Measurements from ENCODE around the gene IGFBP3.

The IGFBP3 gene

DNA sequence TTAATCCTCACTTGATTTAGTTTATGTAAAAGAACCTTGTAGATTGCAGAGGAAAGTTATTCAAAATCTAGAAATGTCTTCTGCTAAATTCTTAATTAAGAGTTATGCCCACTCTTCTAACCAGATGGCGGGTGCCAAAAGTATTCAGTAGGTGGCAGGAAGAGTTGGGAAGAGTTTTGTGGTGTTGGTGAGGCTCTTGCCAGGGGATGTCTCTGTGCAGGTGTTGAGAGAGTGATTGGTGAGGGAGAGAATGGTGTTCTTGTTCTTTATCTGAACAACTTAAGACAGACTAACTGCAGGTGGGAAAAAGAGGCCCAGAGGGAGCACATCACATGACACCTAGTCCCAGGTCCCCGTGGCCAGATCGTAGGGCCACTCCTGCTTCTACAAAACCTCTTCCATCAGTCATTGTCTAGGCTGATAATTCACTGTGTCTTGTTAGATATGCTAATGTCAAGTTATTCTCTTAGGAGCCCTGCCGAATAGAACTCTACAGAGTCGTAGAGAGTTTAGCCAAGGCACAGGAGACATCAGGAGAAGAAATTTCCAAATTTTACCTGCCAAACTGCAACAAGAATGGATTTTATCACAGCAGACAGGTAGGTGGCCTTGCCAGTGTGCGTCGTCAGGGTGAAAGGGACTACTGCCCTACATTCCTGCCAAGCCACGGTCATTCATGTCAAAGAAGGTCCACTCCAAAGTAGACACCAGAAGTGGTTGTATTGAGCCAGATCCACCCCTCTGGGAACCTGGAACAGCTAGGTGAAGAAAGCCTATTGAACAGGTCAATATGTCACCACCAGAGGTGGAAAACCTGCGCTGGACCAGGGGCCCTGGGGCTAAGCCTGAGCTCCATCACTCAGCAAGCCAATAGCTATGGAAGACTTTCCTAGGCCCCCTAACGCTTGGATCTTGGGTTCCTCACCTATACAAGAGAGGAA is 29.3 kb downstream of the IGFBP3 start:
- DNase-seq (ENCODE audit: low spot score): no peak

DNA sequence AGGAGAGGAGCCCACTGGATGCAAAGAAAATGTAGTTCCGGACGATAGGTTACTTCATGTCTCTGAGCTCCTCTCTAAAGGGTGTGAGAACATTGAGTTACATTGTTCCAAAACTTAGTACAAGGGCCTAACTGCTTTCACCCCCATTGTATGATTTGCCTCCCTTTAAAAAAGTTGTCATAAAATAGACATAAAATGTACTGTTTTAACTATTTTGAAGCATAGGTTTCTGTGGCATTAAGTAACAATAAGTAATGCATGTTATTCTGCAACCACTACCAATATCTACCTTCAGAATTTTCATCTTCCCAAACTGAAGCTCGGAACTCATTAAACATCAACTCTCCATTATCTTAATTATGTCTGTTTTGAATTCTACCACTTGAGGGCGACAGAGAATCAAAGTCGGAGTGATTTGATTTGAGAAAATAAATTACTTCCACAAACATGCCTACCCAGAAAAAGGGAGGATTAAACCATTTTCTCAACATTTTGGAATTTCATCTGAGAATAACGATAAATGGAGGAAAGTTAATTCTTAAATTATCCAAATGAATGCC is 30.1 kb downstream of the IGFBP3 start:
- peak; percentile 5 for DNase-seq (ENCODE audit: low spot score)

DNA sequence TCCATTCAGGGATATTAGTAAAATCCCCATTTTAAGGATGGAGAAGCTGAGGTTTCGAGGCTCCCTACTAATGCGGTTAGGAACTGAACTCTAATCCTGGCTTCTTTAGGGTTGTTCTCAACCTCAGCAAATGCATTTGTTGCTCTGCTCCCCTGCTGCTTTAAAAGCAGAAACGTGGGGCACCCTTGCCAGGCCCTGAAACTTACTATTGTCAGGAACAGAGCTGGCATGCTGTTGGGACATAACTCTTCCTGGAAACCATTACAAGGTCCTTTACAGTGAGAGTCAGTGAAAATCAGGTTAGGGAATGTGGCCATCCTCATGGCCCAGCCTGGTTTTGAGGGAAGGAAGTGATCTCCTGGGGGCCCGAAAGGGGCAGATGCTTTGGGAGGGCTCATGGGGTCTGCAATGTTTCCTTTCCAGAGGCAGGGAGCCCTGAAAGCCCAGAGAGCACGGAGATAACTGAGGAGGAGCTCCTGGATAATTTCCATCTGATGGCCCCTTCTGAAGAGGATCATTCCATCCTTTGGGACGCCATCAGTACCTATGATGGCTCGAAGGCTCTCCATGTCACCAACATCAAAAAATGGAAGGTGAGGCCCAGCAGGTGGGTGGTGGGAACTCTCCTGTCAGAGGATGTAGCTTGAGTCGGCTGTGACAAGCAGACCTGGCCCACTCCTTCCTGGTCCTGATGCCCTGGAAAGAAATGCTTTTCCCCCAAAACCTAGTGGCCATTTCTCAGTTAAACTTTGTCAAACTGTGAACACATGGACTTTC is 30.8 kb downstream of the IGFBP3 start:
- no peak for DNase-seq (ENCODE audit: low spot score)

DNA sequence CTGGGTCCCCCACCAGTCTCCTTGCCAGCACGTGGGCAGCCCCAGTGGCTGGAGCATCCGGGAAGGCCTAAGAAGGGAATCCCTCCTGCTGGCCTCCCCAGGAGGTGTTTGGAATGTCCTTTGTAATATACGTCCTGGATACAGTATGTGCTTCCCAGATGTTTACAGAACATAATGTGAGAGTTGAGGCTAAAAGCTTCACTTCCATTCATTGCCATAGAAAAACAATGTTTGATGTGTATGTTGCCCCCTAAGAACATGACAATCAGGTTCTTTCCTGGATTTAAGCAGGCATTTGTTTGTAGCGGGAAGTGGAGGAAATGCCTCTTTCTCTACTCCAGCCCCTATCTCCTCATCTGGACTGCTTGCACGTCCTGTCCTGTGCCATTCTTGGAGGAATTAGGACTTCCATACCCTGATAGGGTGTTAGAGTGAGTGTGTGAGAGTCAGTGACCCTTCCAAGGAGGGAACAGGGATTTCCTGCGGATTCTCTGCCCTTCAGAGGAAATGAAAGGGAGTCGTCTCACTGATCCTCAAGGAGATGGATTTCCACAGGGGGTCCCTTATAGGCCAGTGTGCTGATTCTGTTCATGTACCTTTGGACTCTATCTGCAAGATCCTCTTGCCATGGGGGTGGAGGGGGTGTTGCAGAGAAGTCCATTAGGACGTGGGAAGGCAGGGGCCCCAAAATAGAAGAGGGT is 31.6 kb downstream of the IGFBP3 start:
- DNase-seq (ENCODE audit: low spot score): no peak

DNA sequence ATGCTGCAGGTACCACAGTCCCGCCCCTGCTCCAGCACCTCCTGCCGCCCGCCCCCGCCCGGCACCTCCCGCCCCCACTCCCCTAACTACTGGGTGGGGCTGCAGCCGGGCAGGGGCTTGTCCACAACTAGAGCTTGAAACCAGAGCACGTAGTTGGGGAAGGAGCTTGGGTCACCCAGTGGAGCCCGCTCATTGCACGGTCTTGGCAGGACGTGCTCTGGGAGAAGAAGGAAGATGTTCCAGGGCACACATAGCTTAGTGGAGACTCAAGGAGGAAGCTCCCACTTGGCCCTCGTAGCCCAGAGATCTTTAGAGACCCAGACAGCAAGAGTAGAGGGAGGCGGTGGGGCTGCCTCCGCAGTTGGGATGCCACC is 32.1 kb downstream of the IGFBP3 start:
- DNase-seq (ENCODE audit: low spot score): no peak

DNA sequence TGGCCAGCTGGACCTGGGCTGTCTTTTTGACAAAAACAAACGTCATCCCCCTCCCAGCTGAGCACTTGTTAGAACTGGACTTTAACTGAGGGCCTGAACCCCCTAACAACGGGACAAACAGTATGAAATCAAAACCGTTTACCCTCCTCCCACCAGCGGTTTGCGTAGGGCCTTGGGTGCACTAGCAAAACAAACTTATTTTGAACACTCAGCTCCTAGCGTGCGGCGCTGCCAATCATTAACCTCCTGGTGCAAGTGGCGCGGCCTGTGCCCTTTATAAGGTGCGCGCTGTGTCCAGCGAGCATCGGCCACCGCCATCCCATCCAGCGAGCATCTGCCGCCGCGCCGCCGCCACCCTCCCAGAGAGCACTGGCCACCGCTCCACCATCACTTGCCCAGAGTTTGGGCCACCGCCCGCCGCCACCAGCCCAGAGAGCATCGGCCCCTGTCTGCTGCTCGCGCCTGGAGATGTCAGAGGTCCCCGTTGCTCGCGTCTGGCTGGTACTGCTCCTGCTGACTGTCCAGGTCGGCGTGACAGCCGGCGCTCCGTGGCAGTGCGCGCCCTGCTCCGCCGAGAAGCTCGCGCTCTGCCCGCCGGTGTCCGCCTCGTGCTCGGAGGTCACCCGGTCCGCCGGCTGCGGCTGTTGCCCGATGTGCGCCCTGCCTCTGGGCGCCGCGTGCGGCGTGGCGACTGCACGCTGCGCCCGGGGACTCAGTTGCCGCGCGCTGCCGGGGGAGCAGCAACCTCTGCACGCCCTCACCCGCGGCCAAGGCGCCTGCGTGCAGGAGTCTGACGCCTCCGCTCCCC is 32.7 kb downstream of the IGFBP3 start, which contains the start of gene IGFBP1:
IGFBP1 (plus strand) TSS at position 304 of the 808 bp plus-strand sequence; CDS start at position 469, 165 bp downstream.
- DNase-seq (ENCODE audit: low spot score): no peak

DNA sequence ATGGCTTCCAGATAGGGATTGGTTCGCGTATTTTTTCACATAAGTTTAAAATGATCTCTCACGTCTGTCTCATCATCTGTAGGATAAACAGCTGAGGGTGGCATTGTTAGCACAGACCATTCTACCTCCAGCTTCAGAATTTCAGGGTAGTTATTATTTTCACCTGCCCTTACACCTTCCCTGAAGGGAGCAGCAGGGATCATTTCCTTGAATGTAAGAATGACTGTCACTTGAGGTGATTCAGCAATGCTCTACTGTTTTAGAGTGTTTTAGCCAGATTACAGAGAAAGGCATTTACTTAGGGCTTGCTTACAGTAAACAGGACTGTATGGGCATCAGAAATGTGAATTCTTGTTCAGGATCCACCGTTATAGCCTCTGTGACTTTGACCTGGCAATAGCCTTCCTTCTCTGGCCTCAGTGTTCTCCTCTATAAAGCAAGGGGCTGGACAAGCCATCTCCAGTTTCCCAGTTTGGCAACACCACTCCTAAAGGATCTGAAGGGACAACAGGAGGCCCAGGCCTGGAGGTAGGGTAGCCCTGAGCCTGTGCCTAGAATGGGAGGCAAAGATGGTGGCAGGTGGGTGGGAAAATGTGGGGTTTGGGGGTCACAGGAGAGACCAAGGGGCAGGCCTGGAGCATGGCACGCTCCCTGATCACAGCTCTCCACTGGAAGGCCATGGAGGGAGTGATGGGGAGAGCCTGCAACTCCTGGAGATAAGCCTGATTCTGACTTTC is 34.0 kb downstream of the IGFBP3 start:
- no peak for DNase-seq (ENCODE audit: low spot score)

DNA sequence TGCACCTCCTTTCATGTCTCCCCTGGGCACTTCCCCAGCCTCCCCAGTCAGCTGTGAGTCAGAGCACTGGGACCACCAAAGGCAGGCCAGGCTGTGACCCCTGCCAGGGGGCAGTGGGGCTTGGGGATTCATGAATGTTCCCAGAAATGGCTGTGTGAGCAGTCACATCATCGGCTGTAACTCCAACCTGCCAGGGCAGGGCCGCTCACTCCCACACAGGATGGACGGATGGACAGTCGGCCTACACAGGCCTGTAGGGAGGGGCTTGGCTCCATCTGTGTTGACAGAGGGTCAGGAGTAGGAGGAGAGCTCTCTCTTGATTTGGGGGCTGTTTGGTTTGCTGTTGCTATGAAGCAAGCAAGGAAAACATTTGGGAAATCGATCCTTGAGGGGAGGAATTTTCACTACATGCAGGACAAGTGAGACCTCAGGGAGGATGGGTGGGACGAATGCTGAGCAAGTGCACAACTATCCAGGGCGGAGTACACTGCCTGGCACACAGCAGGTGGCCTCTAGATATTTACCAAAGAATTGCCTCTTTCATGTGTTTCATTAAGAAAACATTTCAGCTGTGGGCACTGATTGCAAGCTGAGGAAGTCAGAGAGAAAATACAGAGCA is 35.7 kb downstream of the IGFBP3 start:
- DNase-seq (ENCODE audit: low spot score): no peak

DNA sequence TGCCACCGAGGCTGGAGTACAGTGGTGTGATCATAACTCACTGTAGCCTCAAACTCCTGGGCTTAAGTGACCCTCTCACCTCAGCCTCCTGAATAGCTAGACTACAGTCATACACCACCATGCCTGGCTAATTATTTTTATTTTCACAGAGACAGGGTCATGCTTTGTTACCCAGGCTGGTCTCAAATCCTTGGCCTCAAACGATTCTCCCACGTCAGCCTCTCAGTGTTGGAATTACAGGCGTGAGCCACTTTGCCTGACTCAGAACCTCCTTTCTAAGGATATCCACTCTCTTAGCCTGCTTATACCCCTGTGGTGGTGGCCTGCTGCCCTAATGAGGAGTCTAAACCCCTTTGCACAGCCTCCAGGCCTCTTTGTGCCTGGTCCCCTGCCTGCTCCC is 36.9 kb downstream of the IGFBP3 start:
- DNase-seq (ENCODE audit: low spot score): no peak

DNA sequence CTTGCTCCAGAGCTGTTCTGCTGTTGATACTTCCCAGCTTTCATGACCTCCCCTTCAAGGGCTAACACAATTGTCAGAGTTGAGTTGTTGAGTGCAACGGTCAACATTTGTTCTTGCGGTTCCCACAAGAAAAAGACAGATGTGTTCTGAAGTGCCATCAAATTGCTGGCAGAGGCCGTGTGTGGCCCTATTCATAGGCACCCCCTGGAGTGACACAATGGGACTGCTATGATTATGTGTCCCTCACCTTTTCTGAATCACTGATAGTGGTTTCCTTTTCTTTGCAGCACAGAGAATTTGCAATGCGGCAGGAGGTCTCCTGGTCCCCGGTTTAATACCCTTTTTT is 38.6 kb downstream of the IGFBP3 start:
- no peak for DNase-seq (ENCODE audit: low spot score)

DNA sequence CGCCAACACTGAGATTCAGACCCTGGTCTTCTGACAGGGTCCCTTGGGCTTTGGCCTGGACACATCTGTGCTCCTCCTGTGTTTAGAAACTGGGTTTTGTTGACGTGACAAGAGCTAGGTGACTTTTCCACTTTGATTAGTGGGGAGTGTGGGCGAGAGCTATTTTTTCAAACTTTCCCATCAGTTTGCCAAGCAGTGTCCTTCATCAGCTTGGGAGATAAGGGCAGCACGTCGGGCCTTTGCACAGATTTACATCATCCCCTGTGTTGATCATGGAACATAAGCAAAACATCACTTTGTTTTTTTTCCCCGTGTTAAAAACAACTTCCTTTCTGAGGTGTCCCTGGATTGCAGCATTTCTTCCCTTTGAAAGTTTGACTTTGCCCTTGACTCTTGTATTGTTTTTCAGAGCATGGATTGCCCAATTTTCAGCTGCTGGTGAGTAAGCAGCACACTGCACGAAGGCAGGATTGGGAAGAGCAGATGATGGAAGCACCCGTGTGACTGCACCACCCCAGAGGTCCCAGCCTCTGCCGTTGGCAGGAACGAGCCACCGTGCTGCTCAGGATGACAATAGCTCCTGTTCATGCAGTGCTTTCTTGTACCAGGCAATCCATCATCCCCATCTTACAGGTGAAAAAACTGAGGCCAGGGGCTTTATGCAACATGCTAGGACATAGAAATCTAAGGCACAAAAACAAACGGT is 39.2 kb downstream of the IGFBP3 start:
- DNase-seq (ENCODE audit: low spot score): no peak

DNA sequence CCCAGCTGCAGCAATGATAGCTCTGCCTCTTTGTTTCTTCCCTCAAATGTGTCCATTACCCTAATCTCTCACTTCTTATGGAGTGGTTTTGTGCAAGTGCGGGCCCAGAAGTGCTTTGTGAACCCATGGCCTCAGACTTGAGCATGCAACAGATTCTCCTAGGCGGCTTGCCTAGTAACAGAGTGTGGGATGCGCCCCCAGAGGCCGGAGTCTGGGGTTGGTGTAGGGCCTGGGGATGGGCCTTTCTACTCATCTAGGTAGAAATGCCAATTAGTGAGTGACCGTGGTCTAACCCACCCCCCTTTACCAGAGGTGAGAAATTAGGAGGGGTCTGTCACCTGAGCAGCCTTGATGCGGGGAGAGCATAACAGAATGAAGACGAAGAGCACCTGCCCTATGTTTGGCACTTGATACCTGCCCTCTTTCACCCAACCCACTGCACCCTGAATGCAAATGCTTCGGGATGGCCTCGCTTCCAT is 39.8 kb downstream of the IGFBP3 start:
- no peak for DNase-seq (ENCODE audit: low spot score)

DNA sequence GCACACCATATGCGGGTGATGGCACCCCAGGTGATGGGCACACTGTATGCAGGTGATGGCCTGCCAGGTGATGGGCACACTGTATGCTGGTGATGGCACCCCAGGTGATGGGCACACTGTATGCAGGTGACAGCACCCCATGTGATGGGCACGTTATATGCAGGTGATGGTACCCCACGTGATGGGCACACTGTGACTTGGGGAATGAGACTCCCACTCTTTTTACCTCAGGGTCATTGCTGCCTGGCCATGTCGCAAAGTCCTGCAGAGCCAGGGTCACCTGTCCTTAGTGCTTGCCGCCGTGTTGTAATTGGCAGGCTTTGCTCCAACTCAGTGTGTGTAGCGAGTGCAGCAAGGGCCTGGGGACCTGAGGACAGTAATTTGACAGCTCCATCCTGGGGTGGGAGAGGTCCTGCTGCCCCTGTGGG is 40.6 kb downstream of the IGFBP3 start:
- DNase-seq (ENCODE audit: low spot score): no peak

DNA sequence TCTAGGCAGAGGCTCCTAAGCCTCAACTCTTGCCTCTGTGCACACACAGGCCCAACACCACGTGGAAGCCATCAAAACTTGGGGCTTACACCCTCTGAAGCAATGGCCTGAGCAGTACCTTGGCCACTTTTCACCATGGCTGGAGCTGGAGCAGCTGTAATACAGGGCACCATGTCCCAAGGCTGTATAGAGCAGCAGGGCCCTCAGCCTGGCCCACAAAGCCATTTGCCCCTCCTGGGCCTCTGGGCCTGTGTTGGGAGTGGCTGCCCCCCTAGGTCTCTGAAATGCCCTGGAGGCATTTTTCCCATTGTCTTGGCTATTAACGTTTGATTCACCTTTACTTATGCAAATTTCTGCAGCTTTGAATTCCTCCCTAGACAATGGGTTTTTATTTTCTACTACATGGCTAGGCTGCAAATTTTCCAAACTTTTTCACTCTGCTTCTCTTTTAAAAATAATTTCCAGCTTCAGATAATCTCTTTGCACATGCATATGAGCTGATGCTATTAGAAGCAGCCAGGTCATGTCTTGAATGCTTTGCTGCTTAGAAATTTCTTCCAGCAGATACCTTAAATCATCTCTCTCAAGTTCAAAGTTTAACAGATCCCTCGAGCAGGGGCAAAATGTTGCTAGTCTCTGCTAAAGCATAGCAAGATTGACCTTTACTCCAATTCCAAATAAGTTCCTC is 42.5 kb downstream of the IGFBP3 start:
- DNase-seq (ENCODE audit: low spot score): no peak

DNA sequence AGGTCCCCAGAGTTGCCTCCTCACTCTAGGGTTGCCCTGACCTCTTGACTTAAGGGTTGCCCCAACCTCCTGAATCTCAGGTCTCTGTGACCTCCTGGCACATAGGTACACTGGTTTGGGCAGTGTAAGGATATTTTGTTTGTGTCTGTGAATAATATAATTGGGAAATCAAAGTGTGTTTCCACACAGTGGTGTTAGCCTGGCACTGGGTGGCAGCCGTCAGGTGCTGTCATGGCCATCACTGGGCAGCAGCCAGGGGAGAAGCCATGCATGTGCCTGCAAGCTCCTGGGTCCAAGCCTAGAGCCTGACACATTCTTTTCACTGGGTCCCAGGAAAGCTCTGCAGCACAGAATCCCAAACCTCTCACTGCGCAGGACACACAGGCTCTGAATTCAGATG is 44.6 kb downstream of the IGFBP3 start:
- no peak for DNase-seq (ENCODE audit: low spot score)

DNA sequence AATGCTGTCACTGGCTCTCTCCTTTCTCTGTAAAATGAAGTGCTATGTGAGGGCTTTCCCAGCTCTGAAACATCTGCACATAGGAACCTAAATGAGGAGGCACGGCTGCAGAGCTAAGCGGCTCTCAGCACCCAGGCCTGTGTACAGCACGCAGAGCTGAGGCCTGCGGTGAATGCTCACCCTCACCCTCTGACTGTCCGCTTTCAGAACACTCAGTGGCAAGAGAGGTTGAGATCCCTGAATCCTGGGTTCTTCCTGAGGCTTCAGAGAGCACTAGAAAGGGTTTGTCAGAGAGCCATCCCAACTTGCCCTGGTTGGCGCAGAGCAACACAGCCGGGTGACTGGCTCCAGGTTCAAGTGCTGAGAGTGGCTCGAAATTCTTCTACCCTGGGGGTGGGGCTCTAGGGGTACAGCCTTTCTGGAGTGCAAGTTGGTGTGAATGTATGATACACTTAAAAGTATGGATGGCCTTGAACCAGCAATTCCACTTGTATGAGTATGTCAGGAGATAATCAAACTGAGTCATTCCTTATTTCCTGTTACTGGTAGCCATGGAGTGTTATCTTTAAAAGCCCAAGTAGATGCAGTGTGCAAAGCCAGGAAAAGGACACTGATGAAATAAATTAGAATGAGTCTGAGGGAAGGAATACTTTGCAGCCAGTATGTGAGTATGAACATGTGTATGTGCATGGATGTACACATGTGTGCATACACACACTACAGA is 46.5 kb downstream of the IGFBP3 start:
- no peak for DNase-seq (ENCODE audit: low spot score)

DNA sequence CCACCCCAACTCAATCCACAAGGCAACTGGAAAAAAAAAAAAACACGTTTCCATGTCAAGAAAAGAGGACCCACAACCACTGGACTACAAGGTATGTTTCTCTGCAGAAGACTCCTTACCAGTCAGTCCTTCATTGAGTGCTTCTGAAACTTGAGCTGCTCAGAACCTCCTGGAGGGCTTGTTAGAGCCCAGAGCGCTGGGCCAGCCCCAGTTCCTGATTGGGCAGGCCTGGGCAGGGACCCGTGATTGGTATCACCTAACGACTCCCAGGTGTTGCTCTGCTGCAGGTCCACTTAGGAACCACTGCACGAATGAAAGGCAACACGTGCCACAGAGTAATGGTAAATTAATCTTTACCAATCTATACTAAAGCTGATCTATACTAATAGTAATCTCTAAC is 47.7 kb downstream of the IGFBP3 start:
- no peak for DNase-seq (ENCODE audit: low spot score)

DNA sequence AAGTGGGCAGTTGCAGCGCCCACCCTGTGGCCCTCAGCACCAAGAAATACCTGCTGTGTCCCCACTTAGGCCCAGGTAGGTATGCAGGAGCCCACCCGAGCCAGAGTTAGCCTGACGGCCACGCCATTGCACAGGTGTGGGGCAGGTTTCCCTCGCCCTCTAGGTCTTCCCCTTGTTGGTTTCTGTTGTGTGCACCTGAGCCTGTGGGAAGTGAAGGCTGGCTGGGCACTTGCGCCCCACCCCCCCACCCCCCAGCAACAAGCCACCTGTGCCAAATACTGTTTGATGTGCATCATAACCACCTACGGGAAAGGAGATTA is 48.1 kb downstream of the IGFBP3 start, which contains the start of gene CCDC201:
CCDC201 (minus strand) TSS at position 48 of the 320 bp plus-strand sequence. CDS start 75 bp downstream, outside the sequence.
- no peak for DNase-seq (ENCODE audit: low spot score)
